Chondrocyte (in vitro differentiated cells): ENCODE data around the gene CDK5. TPM values are rescaled to one million over a fixed set of nuclear protein-coding genes. Genes with fewer than 3 reads are reported as not detected.

Experiments
- DNase-seq: peaks from one replicate; pipeline ENCODE4 v3.0.0; 2021; ENCODE audit warnings: mixed read lengths, low spot score
- H3K27ac Mint-ChIP-seq: one replicate; pipeline ENCODE4 v1.8.0; 2021; ENCODE audit warnings: mild to moderate bottlenecking, moderate library complexity, mixed read lengths; ENCODE audit not compliant: unreplicated experiment
- H3K27me3 Mint-ChIP-seq: 2 replicates; pipeline ENCODE4 v1.8.0; 2021; ENCODE audit warnings: low read depth, mixed read lengths
- H3K36me3 Mint-ChIP-seq: 2 replicates; pipeline ENCODE4 v1.8.0; 2021; ENCODE audit warnings: low read depth, mixed read lengths
- H3K4me1 Mint-ChIP-seq: 2 replicates; pipeline ENCODE4 v1.8.0; 2021; ENCODE audit warnings: low read depth, mild to moderate bottlenecking, mixed read lengths
- H3K4me3 Mint-ChIP-seq: one replicate; pipeline ENCODE4 v1.8.0; 2021; ENCODE audit warnings: mild to moderate bottlenecking, moderate library complexity, mixed read lengths; ENCODE audit not compliant: unreplicated experiment
- H3K9me3 Mint-ChIP-seq: 2 replicates; pipeline ENCODE4 v1.8.0; 2021; ENCODE audit warnings: low read depth, mixed read lengths
- CTCF ChIP-seq: fragments of 200-600 bp; sonication (generic); IDR thresholded peaks from 2 replicates; pipeline ENCODE4 v1.5.0; 2021; ENCODE audit warnings: antibody characterized with exemption, mild to moderate bottlenecking, moderate library complexity
- total RNA-seq: library from RNA; stranded (reverse); gene quantifications from 3 replicates; pipeline ENCODE4 v1.2.1, GENCODE V29; 2021

CDK5 gene
- total RNA-seq, 1 donor from 2014 or later, result 24.0 TPM

GRCh38 chr7:151023232-151023631, 34.5 kb downstream of the CDK5 start:
- Mint-ChIP-seq H3K4me3 (no peak overlapping the region), H3K27me3 (peaks cover 14% of the 10 kb centered on the region), H3K9me3 (no peaks in the 10 kb centered on the region), H3K4me1 (peaks cover 20% of the 10 kb centered on the region), H3K27ac (no peak overlapping the region), H3K36me3 (no peaks in the 10 kb centered on the region)
- no peak for DNase-seq
- no peak for TF ChIP-seq CTCF

GRCh38 chr7:151020231-151020630, 37.5 kb downstream of the CDK5 start:
- Mint-ChIP-seq H3K27me3 (peaks cover 21% of the 10 kb centered on the region), H3K27ac (no peak overlapping the region), H3K36me3 (no peaks in the 10 kb centered on the region), H3K4me1 (peaks cover 22% of the 10 kb centered on the region), H3K4me3 (no peak overlapping the region), H3K9me3 (no peaks in the 10 kb centered on the region)
- DNase-seq, result no peak
- TF ChIP-seq CTCF, result no peak

- Mint-ChIP-seq H3K4me3 (no peak overlapping the region), H3K9me3 (no peaks in the 10 kb centered on the region), H3K4me1 (peaks cover 22% of the 10 kb centered on the region), H3K27me3 (peaks cover 22% of the 10 kb centered on the region), H3K36me3 (no peaks in the 10 kb centered on the region), H3K27ac (no peak overlapping the region)
- no peak for DNase-seq
- TF ChIP-seq CTCF, result no peak
Measured at GRCh38 chr7:151019130-151019447, 38.6 kb downstream of the CDK5 start.

- Mint-ChIP-seq H3K27ac (no peak overlapping the region), H3K27me3 (peaks cover 22% of the 10 kb centered on the region), H3K36me3 (no peaks in the 10 kb centered on the region), H3K4me3 (peak overlapping the region; percentile 60), H3K4me1 (peaks cover 22% of the 10 kb centered on the region), H3K9me3 (no peaks in the 10 kb centered on the region)
- TF ChIP-seq CTCF, result peak; percentile 67
- no peak for DNase-seq
Measured at GRCh38 chr7:151018421-151019129, 39.1 kb downstream of the CDK5 start.

GRCh38 chr7:151017953-151018420, 39.7 kb downstream of the CDK5 start:
- Mint-ChIP-seq H3K27me3 (peaks cover 22% of the 10 kb centered on the region), H3K36me3 (no peaks in the 10 kb centered on the region), H3K9me3 (no peaks in the 10 kb centered on the region), H3K27ac (no peak overlapping the region), H3K4me1 (peaks cover 22% of the 10 kb centered on the region), H3K4me3 (peak overlapping the region; percentile 60)
- no peak for DNase-seq
- peak; percentile 99 for TF ChIP-seq CTCF
